HEK293 (cell line): ENCODE data around the gene EIF2S1.

Experiments used
- CTCF ChIA-PET: fragments of 350-600 bp; formaldehyde crosslinking; extraction: SDS; loops from one replicate; lab custom pipeline; 2021; ENCODE audit warnings: antibody characterized with exemption; lab: Yijun Ruan, JAX
- POLR2A ChIA-PET: fragments of 300-600 bp; formaldehyde crosslinking; extraction: SDS; loops from one replicate; lab custom pipeline; 2020; ENCODE audit warnings: antibody characterized with exemption, inconsistent platforms; lab: Yijun Ruan, JAX
- H3K27ac ChIP-seq: fragments of 200-500 bp; sonication (Bioruptor generic); 2 replicates; pipeline ENCODE4 v1.5.1; 2014; ENCODE audit warnings: low read depth, low read length, control low read depth, inconsistent platforms; ENCODE audit errors: extremely low read depth
- H3K36me3 ChIP-seq, 2 experiments: fragments of 200-500 bp in 1 of 2; sonication (Bioruptor generic) in 1 of 2; 1 replicate in 1 of 2; 2 replicates in 1 of 2; pipeline ENCODE4 v1.5.1; 2014 to 2017; ENCODE audit warnings: inconsistent platforms in 2 of 2, low read length in 2 of 2; ENCODE audit not compliant: control insufficient read depth in 2 of 2, insufficient read depth in 1 of 2
- H3K4me1 ChIP-seq: fragments of 200-500 bp; sonication (Bioruptor generic); 2 replicates; pipeline ENCODE4 v1.5.1; 2014; ENCODE audit warnings: mild to moderate bottlenecking, low read length, inconsistent platforms; ENCODE audit not compliant: control insufficient read depth, insufficient read depth
- H3K4me3 ChIP-seq: 2 replicates; pipeline ENCODE4 v1.5.1; 2011; ENCODE audit warnings: low read depth, mild to moderate bottlenecking, control low read depth, low read length, moderate library complexity
- H3K9me3 ChIP-seq: fragments of 200-500 bp; sonication (Bioruptor generic); 2 replicates; pipeline ENCODE4 v1.5.1; 2014; ENCODE audit warnings: low read depth, low read length, inconsistent platforms; ENCODE audit not compliant: control insufficient read depth, insufficient read depth
- SCRT1 ChIP-seq: fragments of 450-650 bp; formaldehyde crosslinking; IDR thresholded peaks from 2 replicates; pipeline ENCODE4 v1.5.1; 2016; ENCODE audit warnings: missing biosample characterization, missing genetic modification characterization, borderline replicate concordance
- SP2 ChIP-seq: fragments of 450-650 bp; formaldehyde crosslinking; IDR thresholded peaks from 2 replicates; pipeline ENCODE4 v1.5.1; 2016; ENCODE audit warnings: missing biosample characterization, missing genetic modification characterization
- ZNF146 ChIP-seq: fragments of 450-650 bp; formaldehyde crosslinking; IDR thresholded peaks from 2 replicates; pipeline ENCODE4 v1.5.1; 2016; ENCODE audit warnings: missing biosample characterization, missing genetic modification characterization
- ZNF175 ChIP-seq: fragments of 450-650 bp; formaldehyde crosslinking; IDR thresholded peaks from 2 replicates; pipeline ENCODE4 v1.5.1; 2016; ENCODE audit warnings: missing biosample characterization, missing genetic modification characterization
- ZNF184 ChIP-seq: fragments of 450-650 bp; IDR thresholded peaks from 2 replicates; pipeline ENCODE4 v1.5.1; 2018; ENCODE audit warnings: missing biosample characterization, mild to moderate bottlenecking, missing genetic modification characterization
- ZNF274 ChIP-seq, 2 experiments: fragments of 200-500 bp in 1 of 2; fragments of 450-650 bp in 1 of 2; sonication (Bioruptor generic) in 1 of 2; formaldehyde crosslinking in 1 of 2; IDR thresholded peaks; 2 replicates each; pipeline versions ENCODE4 v1.5.1 to v1.6.1; 2014 to 2016; ENCODE audit warnings: borderline replicate concordance in 1 of 2, inconsistent platforms in 1 of 2, low read length in 1 of 2, missing biosample characterization in 1 of 2, missing genetic modification characterization in 1 of 2
- ZNF335 ChIP-seq: fragments of 450-650 bp; formaldehyde crosslinking; conservative IDR thresholded peaks from 2 replicates; pipeline ENCODE4 v1.5.1; 2016; ENCODE audit warnings: missing biosample characterization, missing genetic modification characterization
- ZNF37A ChIP-seq: fragments of 450-650 bp; IDR thresholded peaks from 2 replicates; pipeline ENCODE4 v1.5.1; 2018; ENCODE audit warnings: missing biosample characterization, missing genetic modification characterization
- ZNF555 ChIP-seq: fragments of 450-650 bp; formaldehyde crosslinking; conservative IDR thresholded peaks from 2 replicates; pipeline ENCODE4 v1.5.1; 2017; ENCODE audit warnings: missing biosample characterization, mild to moderate bottlenecking, missing genetic modification characterization, inconsistent platforms
- ZNF600 ChIP-seq: fragments of 450-650 bp; formaldehyde crosslinking; IDR thresholded peaks from 2 replicates; pipeline ENCODE4 v1.5.1; 2016; ENCODE audit warnings: missing biosample characterization, missing genetic modification characterization
- ZNF610 ChIP-seq: fragments of 450-650 bp; formaldehyde crosslinking; IDR thresholded peaks from 2 replicates; pipeline ENCODE4 v1.5.1; 2016; ENCODE audit warnings: missing biosample characterization, missing genetic modification characterization, borderline replicate concordance
- ZNF623 ChIP-seq: fragments of 450-650 bp; formaldehyde crosslinking; IDR thresholded peaks from 2 replicates; pipeline ENCODE4 v1.5.1; 2016; ENCODE audit warnings: missing biosample characterization, missing genetic modification characterization
- TF ChIP-seq, protein P1 (sequence below): fragments of 450-650 bp; formaldehyde crosslinking; IDR thresholded peaks from 2 replicates; pipeline ENCODE4 v1.5.1; 2016; ENCODE audit warnings: missing biosample characterization, missing genetic modification characterization
- TF ChIP-seq, protein P2 (sequence below): fragments of 450-650 bp; formaldehyde crosslinking; IDR thresholded peaks from 2 replicates; pipeline ENCODE4 v1.5.1; 2016; ENCODE audit warnings: missing biosample characterization, missing genetic modification characterization
- TF ChIP-seq, protein P3 (sequence below): fragments of 450-650 bp; formaldehyde crosslinking; IDR thresholded peaks from 2 replicates; pipeline ENCODE4 v1.5.1; 2016; ENCODE audit warnings: missing biosample characterization, missing genetic modification characterization
- TF ChIP-seq, protein P4 (sequence below): fragments of 450-650 bp; formaldehyde crosslinking; IDR thresholded peaks from 2 replicates; pipeline ENCODE4 v1.5.1; 2017; ENCODE audit warnings: missing biosample characterization, mild to moderate bottlenecking, missing genetic modification characterization, moderate library complexity

Gene EIF2S1

DNA sequence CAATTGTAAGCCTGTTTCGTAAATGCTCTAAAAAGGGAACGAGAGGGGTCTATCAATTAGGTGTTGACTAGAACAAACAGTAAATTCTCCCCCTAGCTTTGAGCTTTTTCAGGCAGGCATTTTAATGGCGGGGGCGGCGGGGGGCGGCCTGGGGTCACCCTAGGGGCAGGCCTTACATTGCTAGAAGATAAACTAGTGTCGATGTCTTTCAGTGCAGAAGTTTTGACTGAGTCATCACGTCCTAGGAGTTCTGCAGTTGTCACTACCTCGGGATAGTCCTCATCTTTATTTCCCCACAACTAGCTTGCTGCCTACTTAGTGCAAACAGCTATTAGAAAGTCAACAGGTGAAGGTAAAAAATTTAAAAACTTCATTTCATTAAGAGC lies 2.2 kb upstream of the EIF2S1 start:
- H3K4me3 ChIP-seq = no peak overlapping the region; the same call in none of the 2 replicates
- peaks cover 11% of the 10 kb centered on the region for H3K4me1 ChIP-seq
- CTCF ChIA-PET = interaction anchor here (0.6 to 1.4 kb wide), 2 partner anchors 21 to 140 kb away, joined by 3 to 4 read pairs; no protein-coding TSS in a partner anchor
- no peaks in the 10 kb centered on the region for H3K9me3 ChIP-seq
- POLR2A ChIA-PET = no interaction called here
- H3K27ac ChIP-seq = no peak overlapping the region
- H3K36me3 ChIP-seq = peaks cover 10 to 25% of the 10 kb centered on the region in 2 experiments; a peak in 2 of 3 replicates
- TF ChIP-seq ZNF623 (tag by site-specific recombination) (no peak), SCRT1 (no peak), ZNF610 (tag by site-specific recombination) (no peak), ZNF274 (IDR thresholded peaks at IDR 0.05; ENCODE audit: low read length) (no peak), ZNF274 (tag by site-specific recombination; IDR thresholded peaks at IDR 0.05; ENCODE audit: borderline replicate concordance) (no peak), ZNF175 (no peak), ZNF37A (no peak), SP2 (tag by site-specific recombination) (no peak)
- TF ChIP-seq, protein P1, sequence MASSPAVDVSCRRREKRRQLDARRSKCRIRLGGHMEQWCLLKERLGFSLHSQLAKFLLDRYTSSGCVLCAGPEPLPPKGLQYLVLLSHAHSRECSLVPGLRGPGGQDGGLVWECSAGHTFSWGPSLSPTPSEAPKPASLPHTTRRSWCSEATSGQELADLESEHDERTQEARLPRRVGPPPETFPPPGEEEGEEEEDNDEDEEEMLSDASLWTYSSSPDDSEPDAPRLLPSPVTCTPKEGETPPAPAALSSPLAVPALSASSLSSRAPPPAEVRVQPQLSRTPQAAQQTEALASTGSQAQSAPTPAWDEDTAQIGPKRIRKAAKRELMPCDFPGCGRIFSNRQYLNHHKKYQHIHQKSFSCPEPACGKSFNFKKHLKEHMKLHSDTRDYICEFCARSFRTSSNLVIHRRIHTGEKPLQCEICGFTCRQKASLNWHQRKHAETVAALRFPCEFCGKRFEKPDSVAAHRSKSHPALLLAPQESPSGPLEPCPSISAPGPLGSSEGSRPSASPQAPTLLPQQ (tag by site-specific recombination) = no peak
- TF ChIP-seq, protein P2, sequence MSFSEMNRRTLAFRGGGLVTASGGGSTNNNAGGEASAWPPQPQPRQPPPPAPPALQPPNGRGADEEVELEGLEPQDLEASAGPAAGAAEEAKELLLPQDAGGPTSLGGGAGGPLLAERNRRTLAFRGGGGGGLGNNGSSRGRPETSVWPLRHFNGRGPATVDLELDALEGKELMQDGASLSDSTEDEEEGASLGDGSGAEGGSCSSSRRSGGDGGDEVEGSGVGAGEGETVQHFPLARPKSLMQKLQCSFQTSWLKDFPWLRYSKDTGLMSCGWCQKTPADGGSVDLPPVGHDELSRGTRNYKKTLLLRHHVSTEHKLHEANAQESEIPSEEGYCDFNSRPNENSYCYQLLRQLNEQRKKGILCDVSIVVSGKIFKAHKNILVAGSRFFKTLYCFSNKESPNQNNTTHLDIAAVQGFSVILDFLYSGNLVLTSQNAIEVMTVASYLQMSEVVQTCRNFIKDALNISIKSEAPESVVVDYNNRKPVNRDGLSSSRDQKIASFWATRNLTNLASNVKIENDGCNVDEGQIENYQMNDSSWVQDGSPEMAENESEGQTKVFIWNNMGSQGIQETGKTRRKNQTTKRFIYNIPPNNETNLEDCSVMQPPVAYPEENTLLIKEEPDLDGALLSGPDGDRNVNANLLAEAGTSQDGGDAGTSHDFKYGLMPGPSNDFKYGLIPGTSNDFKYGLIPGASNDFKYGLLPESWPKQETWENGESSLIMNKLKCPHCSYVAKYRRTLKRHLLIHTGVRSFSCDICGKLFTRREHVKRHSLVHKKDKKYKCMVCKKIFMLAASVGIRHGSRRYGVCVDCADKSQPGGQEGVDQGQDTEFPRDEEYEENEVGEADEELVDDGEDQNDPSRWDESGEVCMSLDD (tag by site-specific recombination) = no peak
- TF ChIP-seq, protein P3, sequence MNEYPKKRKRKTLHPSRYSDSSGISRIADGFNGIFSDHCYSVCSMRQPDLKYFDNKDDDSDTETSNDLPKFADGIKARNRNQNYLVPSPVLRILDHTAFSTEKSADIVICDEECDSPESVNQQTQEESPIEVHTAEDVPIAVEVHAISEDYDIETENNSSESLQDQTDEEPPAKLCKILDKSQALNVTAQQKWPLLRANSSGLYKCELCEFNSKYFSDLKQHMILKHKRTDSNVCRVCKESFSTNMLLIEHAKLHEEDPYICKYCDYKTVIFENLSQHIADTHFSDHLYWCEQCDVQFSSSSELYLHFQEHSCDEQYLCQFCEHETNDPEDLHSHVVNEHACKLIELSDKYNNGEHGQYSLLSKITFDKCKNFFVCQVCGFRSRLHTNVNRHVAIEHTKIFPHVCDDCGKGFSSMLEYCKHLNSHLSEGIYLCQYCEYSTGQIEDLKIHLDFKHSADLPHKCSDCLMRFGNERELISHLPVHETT (tag by site-specific recombination) = no peak

DNA sequence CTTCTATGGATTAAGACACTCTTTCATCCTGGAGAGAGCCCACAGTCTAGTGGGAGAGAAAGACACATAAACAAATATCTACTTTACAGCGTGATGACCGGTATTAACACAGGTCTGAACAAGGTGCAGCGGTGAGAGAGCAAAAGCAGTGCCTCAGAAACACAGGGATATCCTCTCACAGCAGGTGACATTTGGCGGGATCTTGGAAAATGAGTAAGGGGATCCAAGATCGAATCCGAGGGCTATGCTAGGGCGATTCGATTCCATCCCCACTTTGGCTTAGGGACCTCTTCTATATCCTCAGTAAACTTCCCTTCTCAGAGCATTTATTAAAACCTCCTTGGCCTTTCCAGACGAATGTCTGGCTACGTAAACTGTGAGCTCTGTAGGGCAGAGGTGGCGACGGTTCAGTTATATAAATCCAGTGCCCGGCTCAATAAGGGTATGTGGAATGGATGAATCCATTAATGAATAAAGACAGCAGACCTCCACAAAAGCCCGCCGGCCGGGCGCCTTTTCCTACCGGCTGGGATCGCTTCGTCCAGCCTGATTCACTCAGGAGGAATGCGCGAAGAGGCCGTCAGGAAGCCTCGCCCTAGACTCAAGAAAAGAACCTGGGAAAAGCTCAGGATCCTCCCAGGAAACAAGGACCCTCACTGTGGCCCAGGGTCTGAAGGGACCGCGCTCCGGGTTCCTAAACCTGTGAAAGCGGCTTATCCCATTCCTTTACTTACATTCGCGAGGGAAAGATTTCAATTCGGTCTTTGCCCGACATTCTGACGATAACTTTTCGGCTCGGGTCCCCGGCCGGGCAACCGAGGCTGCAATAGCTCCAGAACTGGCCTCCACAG lies 979 bp upstream of the EIF2S1 start:
- POLR2A ChIA-PET = interaction anchor here (0.8 to 1.7 kb wide), 6 partner anchors 8 to 336 kb away, joined by 3 to 8 read pairs (median 6); partner anchors contain the start of genes PLEK2 and RDH11
- Histone ChIP-seq H3K4me3 (peak overlapping the region; percentile 97), H3K27ac (peak overlapping the region; percentile 34; the same call in 1 of the 2 replicates), H3K36me3 (peaks cover 8 to 28% of the 10 kb centered on the region in 2 experiments), H3K4me1 (peaks cover 11% of the 10 kb centered on the region), H3K9me3 (no peaks in the 10 kb centered on the region)
- TF ChIP-seq ZNF184 (tag by site-specific recombination) (no peak), ZNF555 (no peak), ZNF600 (tag by site-specific recombination) (peak; percentile 60; the same call in 1 of the 2 replicates), ZNF146 (tag by site-specific recombination) (no peak), ZNF335 (tag by site-specific recombination) (peak; percentile 79)
- TF ChIP-seq, protein P4, sequence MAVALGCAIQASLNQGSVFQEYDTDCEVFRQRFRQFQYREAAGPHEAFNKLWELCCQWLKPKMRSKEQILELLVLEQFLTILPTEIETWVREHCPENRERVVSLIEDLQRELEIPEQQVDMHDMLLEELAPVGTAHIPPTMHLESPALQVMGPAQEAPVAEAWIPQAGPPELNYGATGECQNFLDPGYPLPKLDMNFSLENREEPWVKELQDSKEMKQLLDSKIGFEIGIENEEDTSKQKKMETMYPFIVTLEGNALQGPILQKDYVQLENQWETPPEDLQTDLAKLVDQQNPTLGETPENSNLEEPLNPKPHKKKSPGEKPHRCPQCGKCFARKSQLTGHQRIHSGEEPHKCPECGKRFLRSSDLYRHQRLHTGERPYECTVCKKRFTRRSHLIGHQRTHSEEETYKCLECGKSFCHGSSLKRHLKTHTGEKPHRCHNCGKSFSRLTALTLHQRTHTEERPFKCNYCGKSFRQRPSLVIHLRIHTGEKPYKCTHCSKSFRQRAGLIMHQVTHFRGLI (tag by site-specific recombination) = 0 out of 2 replicates have a peak, but pooled peaks have one; percentile 16
- CTCF ChIA-PET = interaction anchor here (0.6 to 1.9 kb wide), 25 partner anchors 8 to 840 kb away, joined by 3 to 11 read pairs (median 3); partner anchors contain the start of gene PIGH
